Esophagus muscularis mucosa (tissue), 4 donors: ENCODE measurements around the gene ERCC2. TPM values are rescaled to one million over a fixed set of nuclear protein-coding genes. Genes with fewer than 3 reads are reported as not detected.

ENCODE experiments used
- DNase-seq: peaks from one replicate; pipeline ENCODE4 v3.0.0-alpha.2; 2017; ENCODE audit errors: extremely low spot score
- H3K27ac ChIP-seq, 4 donors: fragments of 200-600 bp; sonication (generic); replicated peaks in 1 of 4; 1 replicate in 3 of 4; 2 replicates in 1 of 4; pipeline ENCODE4 v1.5.1; 2016 to 2019; ENCODE audit warnings: mild to moderate bottlenecking in 1 of 4
- H3K27me3 ChIP-seq, 4 donors: fragments of 200-600 bp; sonication (generic); one replicate each; pipeline versions ENCODE4 v1.5.1 to v1.6.0; 2016 to 2019
- H3K36me3 ChIP-seq, 4 donors: fragments of 200-600 bp; sonication (generic); one replicate each; pipeline ENCODE4 v1.5.1; 2016 to 2019
- H3K4me1 ChIP-seq, 4 donors: fragments of 200-600 bp; sonication (generic); one replicate each; pipeline ENCODE4 v1.5.1; 2016 to 2019
- H3K4me3 ChIP-seq, 4 donors: fragments of 200-600 bp; sonication (generic); 1 replicate in 2 of 4; 2 replicates in 2 of 4; pipeline ENCODE4 v1.5.1; 2016 to 2019; ENCODE audit warnings: mild to moderate bottlenecking in 4 of 4, moderate library complexity in 1 of 4
- H3K9me3 ChIP-seq, 4 donors: fragments of 200-600 bp; sonication (generic); 1 replicate in 3 of 4; 2 replicates in 1 of 4; pipeline ENCODE4 v1.5.1; 2016 to 2019
- EP300 ChIP-seq: sonication (generic); formaldehyde crosslinking; IDR thresholded peaks from one replicate; pipeline ENCODE4 v1.6.1; 2017; ENCODE audit warnings: antibody characterized with exemption
- POLR2A ChIP-seq: fragments of 450-650 bp; IDR thresholded peaks from one replicate; pipeline ENCODE4 v1.6.1; 2017; ENCODE audit warnings: antibody characterized with exemption, moderate library complexity, mild to moderate bottlenecking, low read depth
- POLR2AphosphoS5 ChIP-seq, 2 donors: sonication (generic); formaldehyde crosslinking; IDR thresholded peaks; one replicate each; pipeline ENCODE4 v1.6.1; 2017; ENCODE audit warnings: antibody characterized with exemption in 2 of 2
- WGBS: methylation state at CpG from one replicate; pipeline ENCODE4 v1.1.5; 2018; 5-methylcytosine and 5-hydroxymethylcytosine counted together
- intact Hi-C: fragments of 100-400 bp; cut with DNase I; formaldehyde crosslinking; loops from one replicate; pipeline ENCODE4 v1.15.1; 2023
- total RNA-seq, 4 donors: library from RNA; depleted of rRNA; stranded (reverse); fragments of >200 nt; gene quantifications; one replicate each; pipeline versions ENCODE4 v1.1.0 to v1.2.1, GENCODE V29; 2016
- TF ChIP-seq, protein P1 (sequence below), 3 experiments: fragments of 200-600 bp in 2 of 3; fragments of 450-650 bp in 1 of 3; sonication (generic) in 2 of 3; IDR thresholded peaks; one replicate each; pipeline ENCODE4 v1.5.1; 2017 to 2019; ENCODE audit warnings: antibody characterized with exemption in 3 of 3, mild to moderate bottlenecking in 2 of 3, moderate library complexity in 1 of 3

Gene ERCC2
- total RNA-seq, 4 donors from 2014 or later: 6.5 to 16.6 (median 11.4) TPM

GRCh38 chr19:45350477-45351058 lies 19.8 kb downstream of the ERCC2 start:
- TF ChIP-seq, protein P1, sequence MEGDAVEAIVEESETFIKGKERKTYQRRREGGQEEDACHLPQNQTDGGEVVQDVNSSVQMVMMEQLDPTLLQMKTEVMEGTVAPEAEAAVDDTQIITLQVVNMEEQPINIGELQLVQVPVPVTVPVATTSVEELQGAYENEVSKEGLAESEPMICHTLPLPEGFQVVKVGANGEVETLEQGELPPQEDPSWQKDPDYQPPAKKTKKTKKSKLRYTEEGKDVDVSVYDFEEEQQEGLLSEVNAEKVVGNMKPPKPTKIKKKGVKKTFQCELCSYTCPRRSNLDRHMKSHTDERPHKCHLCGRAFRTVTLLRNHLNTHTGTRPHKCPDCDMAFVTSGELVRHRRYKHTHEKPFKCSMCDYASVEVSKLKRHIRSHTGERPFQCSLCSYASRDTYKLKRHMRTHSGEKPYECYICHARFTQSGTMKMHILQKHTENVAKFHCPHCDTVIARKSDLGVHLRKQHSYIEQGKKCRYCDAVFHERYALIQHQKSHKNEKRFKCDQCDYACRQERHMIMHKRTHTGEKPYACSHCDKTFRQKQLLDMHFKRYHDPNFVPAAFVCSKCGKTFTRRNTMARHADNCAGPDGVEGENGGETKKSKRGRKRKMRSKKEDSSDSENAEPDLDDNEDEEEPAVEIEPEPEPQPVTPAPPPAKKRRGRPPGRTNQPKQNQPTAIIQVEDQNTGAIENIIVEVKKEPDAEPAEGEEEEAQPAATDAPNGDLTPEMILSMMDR (IDR thresholded peaks at IDR 0.05): no peak
- TF ChIP-seq POLR2A (no peak), POLR2AphosphoS5 (IDR thresholded peaks at IDR 0.05) (no peak), EP300 (no peak)
- 84% methylated on average over 11 of the region's 17 CpGs for WGBS
- H3K4me1 ChIP-seq: no peaks in the 10 kb centered on the region
- no peak for DNase-seq
- H3K27me3 ChIP-seq: peaks cover 0 to 27% (median 3%) of the 10 kb centered on the region in 4 donors
- H3K4me3 ChIP-seq: no peak overlapping the region
- intact Hi-C loops: no loop called here
- peaks cover 6 to 55% (median 45%) of the 10 kb centered on the region in 4 donors for H3K36me3 ChIP-seq
- H3K27ac ChIP-seq: no peak overlapping the region
- no peaks in the 10 kb centered on the region for H3K9me3 ChIP-seq

GRCh38 chr19:45349430-45349941 lies 20.9 kb downstream of the ERCC2 start:
- H3K27me3 ChIP-seq: peaks cover 0 to 38% (median 3%) of the 10 kb centered on the region in 4 donors
- H3K4me1 ChIP-seq: no peaks in the 10 kb centered on the region
- intact Hi-C loops: no loop called here
- 94% methylated on average over 12 of the region's 17 CpGs for WGBS
- H3K27ac ChIP-seq: no peak overlapping the region
- TF ChIP-seq POLR2A (no peak), POLR2AphosphoS5 (IDR thresholded peaks at IDR 0.05) (no peak), EP300 (no peak)
- TF ChIP-seq, protein P1 (IDR thresholded peaks at IDR 0.05): no peak
- no peaks in the 10 kb centered on the region for H3K9me3 ChIP-seq
- no peak overlapping the region for H3K4me3 ChIP-seq
- H3K36me3 ChIP-seq: peaks cover 6 to 44% (median 38%) of the 10 kb centered on the region in 4 donors
- no peak for DNase-seq

GRCh38 chr19:45349126-45349415 lies 21.3 kb downstream of the ERCC2 start:
- no peak overlapping the region for H3K4me3 ChIP-seq
- no peaks in the 10 kb centered on the region for H3K9me3 ChIP-seq
- no peak for TF ChIP-seq EP300
- TF ChIP-seq, protein P1 (IDR thresholded peaks at IDR 0.05): no peak
- TF ChIP-seq POLR2A: no peak
- TF ChIP-seq POLR2AphosphoS5 (IDR thresholded peaks at IDR 0.05): no peak
- H3K27me3 ChIP-seq: peaks cover 0 to 41% (median 3%) of the 10 kb centered on the region in 4 donors
- WGBS: 76% methylated on average over 3 of the region's 3 CpGs
- H3K36me3 ChIP-seq: peaks cover 6 to 40% (median 33%) of the 10 kb centered on the region in 4 donors
- intact Hi-C loops: no loop called here
- H3K27ac ChIP-seq: no peak overlapping the region
- no peaks in the 10 kb centered on the region for H3K4me1 ChIP-seq
- DNase-seq: no peak

- TF ChIP-seq, protein P1 (IDR thresholded peaks at IDR 0.05): no peak
- TF ChIP-seq POLR2AphosphoS5 (IDR thresholded peaks at IDR 0.05) (no peak), EP300 (no peak), POLR2A (no peak)
- DNase-seq: no peak
- 74% methylated on average over 23 of the region's 23 CpGs for WGBS
Measured at GRCh38 chr19:45348367-45349125, 21.8 kb downstream of the ERCC2 start.

More at GRCh38 chr19:45348367-45349125, 21.8 kb downstream of the ERCC2 start:
- Histone ChIP-seq H3K9me3 (no peaks in the 10 kb centered on the region), H3K27ac (no peak overlapping the region), H3K4me1 (no peaks in the 10 kb centered on the region), H3K4me3 (no peak overlapping the region), H3K27me3 (peaks cover 0 to 41% (median 3%) of the 10 kb centered on the region in 4 donors), H3K36me3 (peaks cover 6 to 35% (median 29%) of the 10 kb centered on the region in 4 donors)
- intact Hi-C loops: no loop called here
